ENCODE measurements around the gene GRM2. TPM values are rescaled to one million over a fixed set of nuclear protein-coding genes. Genes with fewer than 3 reads are reported as not detected.

Gene GRM2
- total and polyA plus RNA-seq, 2 experiments from 2014 or later: 0.27 TPM; not detected in 1

DNA sequence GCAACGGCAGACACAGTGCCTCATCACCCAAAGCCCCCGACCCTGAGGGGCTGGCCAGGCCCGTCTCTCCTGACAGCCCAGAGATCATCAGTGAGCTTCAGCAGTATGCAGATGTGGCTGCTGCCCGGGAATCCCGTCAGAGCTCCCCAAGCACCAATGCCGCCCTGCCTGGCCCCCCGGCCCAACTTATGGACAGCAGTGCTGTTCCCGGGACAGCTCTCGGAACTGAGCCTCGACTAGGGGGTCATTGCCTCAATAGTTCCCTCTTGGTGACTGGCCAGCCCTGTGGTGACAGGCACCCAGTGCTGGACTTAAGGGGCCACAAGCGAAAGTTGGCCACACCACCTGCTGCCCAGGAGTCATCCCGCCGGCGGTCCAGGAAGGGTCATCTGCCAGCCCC, 44.4 kb upstream of the GRM2 start:
- Histone ChIP-seq H3K27ac (no peak overlapping the region), H3K9me3 (ENCODE audit: low read depth) (no peaks in the 10 kb centered on the region), H3K4me2 (no peak overlapping the region), H3K4me3 (no peak overlapping the region), H3K79me2 (no peaks in the 10 kb centered on the region), H4K20me1 (ENCODE audit: insufficient read depth, poor library complexity, severe bottlenecking) (no peaks in the 10 kb centered on the region), H3K4me1 (ENCODE audit: insufficient read depth) (no peaks in the 10 kb centered on the region), H3K9me2 (replicated peaks; ENCODE audit: insufficient read depth) (no peaks in the 10 kb centered on the region), H3K27me3 (no peaks in the 10 kb centered on the region), H3K36me3 (replicated peaks; ENCODE audit: insufficient read depth, low read depth) (no peaks in the 10 kb centered on the region), H2AFZ (no peak overlapping the region)
- DNase-seq (ENCODE audit: low spot score): no peak
- TF ChIP-seq EZH2phosphoT487 (IDR thresholded peaks at IDR 0.05; ENCODE audit: low read depth, severe bottlenecking, unreplicated experiment): no peak
- WGBS (ENCODE audit: low lambda C conversion rate, missing lambda C conversion rate): 95% methylated on average over 14 of the region's 14 CpGs

GRCh38 chr3:51668756-51669155, 38.1 kb upstream of the GRM2 start:
- Histone ChIP-seq H3K27ac (no peak overlapping the region), H3K9me3 (ENCODE audit: low read depth) (no peaks in the 10 kb centered on the region), H3K79me2 (peaks cover 12% of the 10 kb centered on the region), H3K9me2 (replicated peaks; ENCODE audit: insufficient read depth) (no peaks in the 10 kb centered on the region), H4K20me1 (ENCODE audit: insufficient read depth, poor library complexity, severe bottlenecking) (no peaks in the 10 kb centered on the region), H3K4me3 (no peak overlapping the region), H2AFZ (no peak overlapping the region), H3K36me3 (replicated peaks; ENCODE audit: insufficient read depth, low read depth) (no peaks in the 10 kb centered on the region), H3K4me2 (no peak overlapping the region), H3K4me1 (ENCODE audit: insufficient read depth) (peaks cover 13% of the 10 kb centered on the region), H3K27me3 (no peaks in the 10 kb centered on the region)
- no peak for DNase-seq (ENCODE audit: low spot score)
- TF ChIP-seq EZH2 (IDR thresholded peaks at IDR 0.05; ENCODE audit: borderline replicate concordance) (no peak), CTCF (IDR thresholded peaks at IDR 0.05; ENCODE audit: poor library complexity) (no peak), EZH2phosphoT487 (IDR thresholded peaks at IDR 0.05; ENCODE audit: low read depth, severe bottlenecking, unreplicated experiment) (no peak)
- WGBS (ENCODE audit: low lambda C conversion rate, missing lambda C conversion rate): 95% methylated on average over 1 of the region's 1 CpG

- H3K4me2 ChIP-seq: no peak overlapping the region
- H3K9me2 ChIP-seq (replicated peaks; ENCODE audit: insufficient read depth): no peaks in the 10 kb centered on the region
- 64% methylated on average over 9 of the region's 9 CpGs for WGBS (ENCODE audit: low lambda C conversion rate, missing lambda C conversion rate)
- H2AFZ ChIP-seq: no peak overlapping the region
- H3K9me3 ChIP-seq (ENCODE audit: low read depth): no peaks in the 10 kb centered on the region
- H3K4me1 ChIP-seq (ENCODE audit: insufficient read depth): peaks cover 13% of the 10 kb centered on the region
- DNase-seq (ENCODE audit: low spot score): peak; percentile 93
- H3K4me3 ChIP-seq: no peak overlapping the region
- no peak for TF ChIP-seq EZH2phosphoT487 (IDR thresholded peaks at IDR 0.05; ENCODE audit: low read depth, severe bottlenecking, unreplicated experiment)
- TF ChIP-seq CTCF (IDR thresholded peaks at IDR 0.05; ENCODE audit: poor library complexity): peak; percentile 97
- H3K79me2 ChIP-seq: peaks cover 18% of the 10 kb centered on the region
- no peaks in the 10 kb centered on the region for H3K27me3 ChIP-seq
- no peak overlapping the region for H3K27ac ChIP-seq
- no peaks in the 10 kb centered on the region for H3K36me3 ChIP-seq (replicated peaks; ENCODE audit: insufficient read depth, low read depth)
- no peaks in the 10 kb centered on the region for H4K20me1 ChIP-seq (ENCODE audit: insufficient read depth, poor library complexity, severe bottlenecking)
Measured at GRCh38 chr3:51669241-51670052, 37.4 kb upstream of the GRM2 start.

DNA sequence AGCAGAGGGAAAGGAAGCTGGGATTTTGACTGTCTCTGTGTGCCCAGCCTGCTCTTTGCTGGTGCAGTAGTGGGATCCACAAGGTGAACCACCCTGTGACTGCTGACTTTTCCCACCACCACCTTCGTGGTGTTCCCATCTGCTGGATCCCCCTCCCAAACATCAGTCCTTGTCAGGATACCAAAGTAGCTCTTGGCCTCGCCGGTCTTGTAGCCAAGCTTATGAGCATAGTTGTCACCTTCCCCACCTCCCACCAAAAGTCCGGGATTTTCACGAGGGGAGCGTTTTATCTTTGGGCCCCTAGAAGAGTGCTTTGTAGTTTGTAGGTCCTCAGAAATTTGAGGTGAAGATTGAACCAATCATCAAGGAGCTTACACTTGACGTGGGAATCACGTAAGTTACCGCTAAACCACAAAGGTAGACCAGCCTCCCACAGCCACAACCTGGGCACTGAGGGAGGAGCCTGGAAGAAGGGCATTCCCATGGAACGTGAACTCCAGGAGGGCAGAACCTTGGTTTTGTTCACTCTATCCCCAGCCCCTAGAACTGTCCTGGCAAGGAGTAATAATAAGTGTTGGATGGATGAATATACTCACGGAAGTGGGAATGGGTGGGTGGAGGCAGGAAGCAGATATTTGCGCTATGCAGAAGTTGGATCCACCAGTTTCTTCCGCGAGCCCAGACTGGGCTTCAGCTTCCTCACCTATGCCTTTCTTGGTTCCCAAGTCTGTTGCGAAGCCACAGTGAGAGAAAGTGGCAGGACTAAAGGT, 36.6 kb upstream of the GRM2 start:
- no peak for TF ChIP-seq EZH2phosphoT487 (IDR thresholded peaks at IDR 0.05; ENCODE audit: low read depth, severe bottlenecking, unreplicated experiment)
- TF ChIP-seq EZH2 (IDR thresholded peaks at IDR 0.05; ENCODE audit: borderline replicate concordance): no peak
- 88% methylated on average over 15 of the region's 15 CpGs for WGBS (ENCODE audit: low lambda C conversion rate, missing lambda C conversion rate)
- H3K4me1 ChIP-seq (ENCODE audit: insufficient read depth): peaks cover 13% of the 10 kb centered on the region

More for the DNA sequence above, 36.6 kb upstream of the GRM2 start:
- H3K27me3 ChIP-seq: no peaks in the 10 kb centered on the region
- DNase-seq (ENCODE audit: low spot score): no peak
- no peaks in the 10 kb centered on the region for H3K36me3 ChIP-seq (replicated peaks; ENCODE audit: insufficient read depth, low read depth)
- H3K79me2 ChIP-seq: peaks cover 18% of the 10 kb centered on the region
- H3K9me3 ChIP-seq (ENCODE audit: low read depth): no peaks in the 10 kb centered on the region
- H3K9me2 ChIP-seq (replicated peaks; ENCODE audit: insufficient read depth): no peaks in the 10 kb centered on the region
- peak overlapping the region; percentile 42 for H3K27ac ChIP-seq
- H3K4me2 ChIP-seq: peak overlapping the region; percentile 94
- H2AFZ ChIP-seq: no peak overlapping the region
- H4K20me1 ChIP-seq (ENCODE audit: insufficient read depth, poor library complexity, severe bottlenecking): no peaks in the 10 kb centered on the region
- no peak overlapping the region for H3K4me3 ChIP-seq

All from hepatocyte (in vitro differentiated cells).